ENCODE measurements around the gene TJP1. TPM values are rescaled to one million over a fixed set of nuclear protein-coding genes. Genes with fewer than 3 reads are reported as not detected.
"Not testable (repeated sequence)": the region's sequence is repeated elsewhere in the genome, so short reads cannot be mapped to it uniquely, and the experiment has no call there.

The TJP1 gene
- total RNA-seq, 1 experiment from 2014 or later = 21.9 TPM

DNA sequence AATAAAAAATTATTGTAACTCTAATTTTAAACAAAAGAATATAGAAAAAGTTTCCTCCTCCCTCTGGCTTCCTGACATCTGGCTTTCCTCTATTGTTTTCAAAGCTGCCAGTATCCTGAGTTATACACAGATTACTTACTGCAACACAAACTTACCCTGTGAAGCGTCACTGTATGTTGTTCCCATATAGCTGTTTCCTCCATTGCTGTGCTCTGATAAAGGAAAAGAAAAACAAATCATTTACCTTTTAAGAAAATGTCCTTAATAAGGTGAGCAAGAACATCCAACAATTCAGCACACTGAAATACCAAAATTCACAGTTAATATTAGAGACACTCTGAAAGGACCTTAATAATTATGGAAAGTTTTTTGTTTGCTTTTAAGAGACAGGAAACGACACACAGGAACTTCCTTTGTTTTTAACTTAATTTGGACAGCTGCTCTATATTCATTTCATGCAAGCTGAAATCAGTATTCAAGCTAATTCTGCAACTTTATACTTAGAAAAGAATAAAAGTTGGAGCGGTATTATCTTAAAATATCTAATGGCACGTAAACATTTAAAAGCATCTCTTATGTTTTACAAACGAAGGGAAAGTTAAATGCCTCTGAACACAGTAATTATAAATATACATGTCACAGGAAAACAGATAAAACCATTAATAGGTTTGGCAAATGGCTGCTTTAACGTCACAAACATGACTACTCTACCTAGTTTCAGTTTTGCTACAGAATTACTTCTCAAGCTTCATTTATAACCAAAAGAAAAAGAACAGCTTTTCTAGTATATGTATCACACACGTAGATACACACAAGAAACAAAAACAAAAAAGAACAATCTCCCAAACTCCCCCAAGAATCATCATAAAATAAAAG lies 21.5 kb downstream of the TJP1 start:
- no peak for DNase-seq (ENCODE audit: low read depth)

DNA sequence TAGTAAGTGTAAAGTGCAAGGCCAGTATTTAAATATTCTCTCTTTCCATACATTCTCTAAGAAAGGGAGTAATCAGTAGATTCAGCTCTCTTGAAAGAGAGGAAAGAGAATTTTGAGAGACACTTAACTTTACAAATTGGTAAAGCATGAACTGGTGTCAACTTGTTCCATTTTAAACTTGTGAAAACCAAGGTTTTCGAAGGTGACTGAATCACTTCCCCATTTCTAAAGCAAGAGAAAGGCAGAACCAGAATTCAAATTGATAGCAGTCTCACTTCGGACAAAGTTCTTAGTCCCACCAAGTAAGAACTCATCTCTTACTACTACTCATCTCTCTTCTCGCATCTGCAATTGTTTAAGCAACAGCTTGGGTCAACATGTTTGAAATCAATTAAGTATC lies 22.4 kb downstream of the TJP1 start:
- no peak for DNase-seq (ENCODE audit: low read depth)

DNA sequence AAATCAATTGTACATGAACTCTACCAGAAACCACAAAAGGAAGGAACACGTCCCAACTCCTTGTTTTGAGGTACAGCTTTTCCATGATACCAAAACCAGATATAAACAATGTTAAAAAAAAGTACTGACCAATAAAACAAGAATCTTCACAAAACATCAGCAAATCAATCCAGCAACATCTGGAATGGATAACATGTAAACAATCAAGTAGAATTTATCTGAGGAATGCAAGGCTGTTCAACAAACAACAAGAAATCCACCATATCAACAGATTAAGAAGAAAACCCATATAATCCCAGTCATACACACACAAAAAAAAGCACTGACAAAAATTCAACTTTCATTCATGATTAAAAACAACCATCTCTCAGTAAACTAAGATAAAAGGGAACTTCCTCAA lies 26.7 kb downstream of the TJP1 start:
- no peak for DNase-seq (ENCODE audit: low read depth)

DNA sequence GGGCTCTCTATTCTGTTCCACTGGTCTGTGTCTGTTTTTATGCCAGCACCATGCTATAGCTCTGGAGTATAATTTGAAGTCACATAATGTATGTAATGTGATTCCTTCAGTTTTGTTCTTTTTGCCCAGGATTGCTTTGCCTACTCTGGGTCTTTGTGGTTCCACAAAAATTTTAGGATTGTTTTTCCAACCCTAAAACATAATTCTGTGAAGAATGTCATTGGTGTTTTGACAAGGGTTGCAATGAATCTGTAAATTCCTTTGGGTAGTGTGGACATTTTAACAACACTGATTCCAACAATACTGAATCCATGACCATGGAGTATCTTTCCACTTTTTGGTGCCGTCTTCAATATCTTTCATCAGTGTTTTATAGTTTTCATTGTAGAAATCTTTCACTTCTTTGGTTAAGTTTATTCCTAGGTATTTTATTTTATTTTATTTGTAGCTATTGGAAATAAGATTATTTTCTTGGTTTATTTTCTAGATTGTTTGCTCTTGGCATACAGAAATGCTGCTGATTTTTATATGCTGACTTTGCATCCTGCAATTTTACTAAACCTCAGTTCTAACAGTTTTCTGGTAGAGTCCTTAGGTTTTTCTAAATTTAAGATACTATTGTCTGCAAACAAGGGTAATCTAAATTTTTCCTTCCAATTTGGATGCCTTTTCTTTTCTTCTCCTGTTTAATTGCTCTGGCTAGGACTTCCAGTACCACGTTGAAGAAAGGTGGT lies 29.7 kb downstream of the TJP1 start:
- no peak for DNase-seq (ENCODE audit: low read depth)

DNA sequence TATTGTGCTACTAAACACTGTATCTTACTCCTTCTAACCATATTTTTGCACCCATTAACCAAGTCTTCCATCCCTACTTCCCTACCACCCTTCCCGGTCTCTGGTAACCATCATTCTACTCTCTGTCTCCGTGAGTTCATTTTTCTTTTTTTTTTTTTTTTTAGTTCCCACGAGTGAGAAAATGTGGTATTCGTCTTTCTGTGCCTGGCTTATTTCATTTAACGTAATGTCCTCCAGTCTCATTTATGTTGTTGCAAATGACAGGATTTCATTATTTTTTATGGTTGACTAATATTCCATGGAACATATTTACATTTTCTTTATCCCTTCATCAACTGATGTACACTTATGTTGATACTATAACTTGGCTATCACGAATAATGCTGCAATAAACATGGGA lies 31.7 kb downstream of the TJP1 start:
- no peak for DNase-seq (ENCODE audit: low read depth)

DNA sequence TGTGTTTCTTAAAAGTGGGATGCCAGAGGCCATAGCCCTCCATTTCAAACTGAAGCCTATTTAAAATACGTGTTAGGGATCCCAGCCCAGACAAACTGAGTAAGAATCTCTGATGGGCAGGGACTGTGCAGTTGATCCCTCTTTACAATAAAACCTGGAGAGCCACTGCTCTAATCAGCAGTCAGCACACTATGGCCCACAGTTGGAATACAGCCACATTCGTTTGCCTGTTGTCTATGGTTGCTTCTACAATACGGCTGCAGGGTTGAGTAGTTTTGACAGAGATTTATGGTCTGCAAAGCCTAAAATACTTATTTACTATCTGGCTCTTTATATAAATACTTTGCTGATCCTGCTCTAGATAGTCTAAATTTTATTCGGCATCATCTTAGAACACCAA lies 32.4 kb downstream of the TJP1 start:
- DNase-seq (ENCODE audit: low read depth) = no peak

DNA sequence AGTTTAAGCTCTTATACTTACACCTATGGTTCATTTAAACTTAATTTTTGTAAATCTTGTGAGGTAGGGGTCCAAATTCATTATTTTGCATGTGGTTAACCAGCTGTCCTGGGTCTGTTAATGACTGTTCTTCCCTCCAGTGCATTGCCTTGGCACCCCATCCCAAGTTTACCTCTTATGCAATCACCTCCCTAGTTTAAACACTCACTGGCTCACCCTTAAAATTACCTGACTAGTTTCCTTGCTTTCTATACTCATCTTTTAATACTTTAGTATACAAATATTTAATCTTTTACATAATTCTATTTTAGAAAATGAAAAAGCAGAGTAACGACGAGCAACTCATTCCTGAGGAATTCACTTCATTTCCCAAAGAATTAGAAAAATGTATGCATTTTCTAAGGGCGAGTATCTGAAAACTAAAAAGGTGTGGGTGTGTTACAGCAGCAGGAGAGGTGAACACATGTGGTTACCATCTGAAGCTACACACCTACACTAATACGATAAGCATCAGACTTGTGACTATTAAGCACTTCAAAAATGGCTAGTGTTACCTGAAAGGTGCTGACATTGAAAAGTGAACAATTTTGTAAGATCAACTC lies 33.7 kb downstream of the TJP1 start:
- DNase-seq (ENCODE audit: low read depth) = no peak

DNA sequence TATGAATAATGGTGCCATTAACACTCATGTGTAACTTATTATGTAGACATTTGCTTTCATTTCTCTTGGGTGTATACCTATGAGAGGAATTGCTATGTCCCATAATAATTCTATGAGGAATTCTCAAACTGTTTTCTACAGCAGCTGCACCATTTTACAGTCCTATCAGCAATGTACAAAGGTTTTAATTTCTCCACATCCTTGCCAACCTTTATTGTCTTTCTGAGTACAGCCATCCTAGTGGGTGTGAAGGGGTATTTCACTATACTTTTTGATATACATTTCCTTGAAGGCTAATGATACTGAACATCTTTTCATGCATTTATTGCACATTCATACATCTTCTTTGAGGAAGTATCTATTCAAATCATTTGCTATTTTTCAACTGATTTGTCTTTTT lies 34.5 kb downstream of the TJP1 start:
- DNase-seq (ENCODE audit: low read depth) = no peak

DNA sequence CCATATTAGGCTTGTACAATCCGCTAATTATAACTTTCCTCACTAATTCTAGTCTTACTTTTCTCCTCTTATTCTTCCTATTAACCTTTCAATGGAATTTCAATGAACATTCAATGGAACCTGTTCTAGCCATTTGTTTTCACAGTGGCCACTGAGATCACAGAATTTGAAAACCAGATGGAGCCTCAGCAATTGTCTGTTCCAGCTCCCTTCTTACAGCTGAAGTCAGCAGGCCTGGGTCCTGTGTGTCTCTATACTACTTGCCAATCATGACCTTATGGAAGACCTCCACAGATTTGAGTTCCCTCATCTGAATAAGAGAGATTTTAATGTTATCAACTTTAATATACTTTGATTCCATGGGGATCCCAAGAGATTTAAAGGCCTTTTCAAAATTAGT lies 36.6 kb downstream of the TJP1 start:
- no peak for DNase-seq (ENCODE audit: low read depth)

DNA sequence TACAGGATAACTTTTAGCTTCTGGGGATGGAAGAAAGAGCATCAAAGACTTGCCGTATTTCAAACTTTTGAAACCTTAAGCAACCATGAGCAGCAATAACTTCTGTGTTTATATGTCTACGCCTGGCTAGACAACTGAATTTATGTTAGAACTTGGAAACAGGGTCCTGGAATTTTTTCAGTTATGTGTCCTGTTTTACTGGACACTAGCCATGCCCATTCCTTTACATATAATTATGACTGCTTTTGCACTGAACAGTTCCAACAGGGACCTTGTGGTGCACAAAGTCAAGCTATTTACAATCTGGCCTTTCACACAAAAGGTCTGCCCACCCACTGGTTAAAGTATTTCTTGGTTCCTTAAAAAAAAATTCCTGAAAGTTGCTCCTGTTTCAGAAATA lies 37.1 kb downstream of the TJP1 start:
- no peak for DNase-seq (ENCODE audit: low read depth)

DNA sequence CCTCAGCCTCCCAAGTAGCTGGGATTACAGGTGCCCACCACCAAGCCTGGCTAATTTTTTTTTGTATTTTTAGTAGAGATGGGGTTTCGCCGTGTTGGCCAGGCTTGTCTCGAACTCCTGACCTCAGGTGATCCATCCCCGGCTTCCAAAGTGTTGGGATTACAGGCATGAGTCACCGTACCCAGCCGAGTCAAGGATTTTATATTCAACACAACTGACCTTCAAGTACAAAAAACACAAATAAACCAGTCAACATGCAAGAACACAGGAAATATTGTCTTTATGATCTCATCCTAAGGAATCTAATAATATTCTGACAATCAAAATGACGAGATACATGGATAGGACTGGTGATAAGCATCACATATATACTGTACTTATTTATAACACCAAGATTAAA lies 37.9 kb downstream of the TJP1 start:
- DNase-seq (ENCODE audit: low read depth) = no peak

DNA sequence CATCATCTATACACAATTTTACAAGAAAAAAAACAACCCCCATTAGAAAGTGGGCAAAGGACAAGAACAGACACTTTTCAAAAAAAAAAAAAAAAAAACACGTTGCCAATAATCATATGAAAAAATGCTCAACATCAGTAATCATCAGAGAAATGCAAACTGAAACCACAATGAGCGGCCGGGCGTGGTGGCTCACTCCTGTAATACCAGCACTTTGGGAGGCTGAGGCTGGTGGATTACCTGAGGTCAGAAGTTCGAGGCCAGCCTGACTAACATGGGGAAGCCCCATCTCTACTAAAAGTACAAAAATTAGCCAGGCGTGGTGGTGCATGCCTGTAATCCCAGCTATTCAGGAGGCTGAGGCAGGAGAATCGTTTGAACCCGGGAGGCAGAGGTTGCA lies 39.5 kb downstream of the TJP1 start:
- DNase-seq (ENCODE audit: low read depth) = not testable (repeated sequence)

DNA sequence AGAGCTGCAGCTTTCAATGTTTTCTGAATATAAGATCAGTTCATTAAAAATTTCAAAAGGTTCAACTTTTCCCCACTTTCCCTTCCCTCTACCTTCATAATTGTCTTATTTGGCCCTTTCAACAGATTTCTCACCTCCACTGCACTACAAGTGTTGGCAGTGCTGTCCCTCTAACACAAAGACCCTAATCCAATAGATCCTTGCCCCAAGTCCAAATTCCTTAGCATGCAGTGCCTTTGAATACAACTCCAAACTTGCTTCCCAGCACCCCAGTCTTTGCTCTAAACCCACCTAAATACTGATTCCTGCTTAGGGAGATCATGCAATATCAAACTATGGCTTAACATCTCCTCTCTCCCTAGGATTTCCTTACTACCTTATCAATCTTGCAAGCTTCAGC lies 43.9 kb downstream of the TJP1 start:
- DNase-seq (ENCODE audit: low read depth) = no peak

DNA sequence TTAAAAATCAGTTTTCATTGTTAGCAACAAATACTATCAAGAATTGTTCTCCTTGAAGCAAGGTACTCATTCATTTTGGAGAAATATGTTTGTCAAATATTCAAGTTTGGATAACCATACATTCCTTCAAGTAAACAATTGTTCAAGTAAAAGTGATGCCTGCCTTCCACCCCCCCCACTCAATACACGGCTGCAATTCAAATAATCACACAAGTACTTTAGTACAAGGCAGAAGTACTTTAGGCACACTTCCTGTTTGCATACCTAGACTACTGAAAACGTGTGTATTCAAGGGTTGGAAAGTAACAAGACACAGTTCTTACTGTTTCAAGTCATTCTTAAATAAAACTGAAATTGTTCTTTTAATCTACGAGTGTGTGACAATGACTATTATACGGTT lies 45.4 kb downstream of the TJP1 start:
- DNase-seq (ENCODE audit: low read depth) = no peak

DNA sequence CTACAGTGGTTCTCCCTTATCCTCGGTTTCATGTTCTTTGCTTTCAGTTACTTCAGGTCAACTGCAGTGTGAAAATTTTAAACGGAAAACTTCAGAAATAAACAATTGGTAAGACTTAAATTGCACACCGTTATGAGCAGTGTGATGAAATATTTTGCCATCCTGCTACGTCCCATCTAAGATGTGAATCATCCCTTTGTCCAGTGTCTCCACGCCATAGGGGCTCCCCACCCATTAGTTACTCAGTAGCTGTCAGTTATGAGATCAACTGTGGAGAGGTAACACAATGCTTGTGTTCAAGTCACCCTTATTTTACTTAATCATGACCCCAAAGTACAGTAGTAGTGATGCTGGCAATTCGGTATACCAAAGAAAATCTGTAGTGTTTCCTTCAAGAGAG lies 47.4 kb downstream of the TJP1 start:
- DNase-seq (ENCODE audit: low read depth) = peak; percentile 77

DNA sequence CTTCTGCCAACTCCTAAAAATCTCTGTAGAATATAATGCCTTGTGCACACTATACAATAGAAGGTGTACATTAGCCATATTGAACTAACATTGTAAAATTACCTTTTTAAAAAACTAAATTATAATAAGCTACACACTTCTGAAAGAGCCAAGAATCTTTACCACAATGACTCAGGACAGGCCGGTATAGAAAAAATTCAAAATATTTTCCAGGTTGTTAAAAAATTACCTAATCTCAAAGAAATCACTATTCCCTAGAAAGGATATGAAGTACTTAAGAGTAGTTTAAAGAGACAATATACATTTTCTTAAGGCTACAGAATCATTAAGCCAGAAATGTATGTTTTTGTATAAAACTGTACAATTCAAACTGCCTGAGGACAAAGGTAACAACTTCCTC lies 48.5 kb downstream of the TJP1 start:
- peak; percentile 16 for DNase-seq (ENCODE audit: low read depth)

DNA sequence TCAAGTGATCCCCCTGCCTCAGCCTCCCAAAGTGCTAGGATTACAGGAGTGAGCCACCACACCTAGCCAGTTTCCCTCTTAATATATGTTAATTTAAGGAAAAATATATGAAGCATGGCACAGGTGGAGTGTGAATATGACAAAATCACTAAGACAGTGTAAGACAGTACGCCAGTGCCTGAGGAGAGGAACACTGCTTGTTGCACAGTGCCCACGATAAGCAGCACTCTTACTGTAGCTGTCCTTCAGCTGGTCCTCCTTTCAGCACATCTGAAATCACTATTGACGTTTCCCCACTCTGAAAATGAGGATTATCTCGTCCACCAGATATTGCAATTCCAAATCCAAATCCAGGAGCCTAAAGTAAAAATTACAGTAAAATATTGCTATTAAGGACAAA lies 49.3 kb downstream of the TJP1 start:
- no peak for DNase-seq (ENCODE audit: low read depth)

DNA sequence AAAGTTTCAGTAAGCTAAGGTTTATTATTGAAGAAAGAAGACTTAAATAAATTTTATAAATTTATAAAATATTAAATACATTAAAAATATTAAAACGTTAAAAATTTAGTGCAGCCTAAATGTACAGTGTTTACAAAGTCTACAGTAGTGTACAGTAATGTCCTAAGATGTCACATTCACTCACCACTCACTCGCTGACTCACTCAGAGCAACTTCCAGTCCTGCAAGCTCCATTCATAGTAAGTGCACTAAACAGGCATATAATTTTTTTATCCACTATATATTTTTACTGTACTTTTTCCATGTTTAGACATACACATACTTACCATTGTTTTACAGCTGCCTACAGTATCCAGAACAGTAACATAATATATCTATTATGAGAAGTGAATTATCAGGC lies 51.5 kb downstream of the TJP1 start:
- peak; percentile 25 for DNase-seq (ENCODE audit: low read depth)

DNA sequence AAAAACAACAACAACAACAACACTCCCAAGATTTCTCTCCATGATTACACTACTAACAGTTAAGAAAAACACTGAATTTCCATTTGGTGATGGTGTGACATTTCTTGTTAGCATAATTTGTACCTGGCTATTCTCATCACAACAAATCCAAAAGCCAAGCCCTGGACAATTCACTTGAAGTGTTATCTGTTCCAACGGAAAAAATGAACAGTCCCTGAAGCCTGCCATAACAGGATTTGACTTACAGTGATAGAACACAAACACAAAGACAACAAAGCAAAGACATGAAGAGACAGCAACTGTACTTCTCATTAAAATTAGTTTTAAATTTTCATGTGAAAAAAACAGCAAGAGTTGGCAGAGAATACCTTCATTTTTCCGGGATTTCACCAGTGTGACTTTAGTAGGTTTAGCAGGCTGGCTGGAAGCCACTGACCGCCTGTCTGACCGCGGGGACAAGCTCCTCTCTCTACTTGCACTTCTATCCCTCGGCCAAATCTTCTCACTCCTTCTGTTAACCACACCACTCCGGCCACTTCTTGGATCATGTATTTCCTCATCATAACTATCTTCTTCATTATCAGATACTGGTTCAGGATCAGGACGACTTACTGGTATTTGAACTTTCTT lies 56.3 kb downstream of the TJP1 start:
- DNase-seq (ENCODE audit: low read depth) = no peak

DNA sequence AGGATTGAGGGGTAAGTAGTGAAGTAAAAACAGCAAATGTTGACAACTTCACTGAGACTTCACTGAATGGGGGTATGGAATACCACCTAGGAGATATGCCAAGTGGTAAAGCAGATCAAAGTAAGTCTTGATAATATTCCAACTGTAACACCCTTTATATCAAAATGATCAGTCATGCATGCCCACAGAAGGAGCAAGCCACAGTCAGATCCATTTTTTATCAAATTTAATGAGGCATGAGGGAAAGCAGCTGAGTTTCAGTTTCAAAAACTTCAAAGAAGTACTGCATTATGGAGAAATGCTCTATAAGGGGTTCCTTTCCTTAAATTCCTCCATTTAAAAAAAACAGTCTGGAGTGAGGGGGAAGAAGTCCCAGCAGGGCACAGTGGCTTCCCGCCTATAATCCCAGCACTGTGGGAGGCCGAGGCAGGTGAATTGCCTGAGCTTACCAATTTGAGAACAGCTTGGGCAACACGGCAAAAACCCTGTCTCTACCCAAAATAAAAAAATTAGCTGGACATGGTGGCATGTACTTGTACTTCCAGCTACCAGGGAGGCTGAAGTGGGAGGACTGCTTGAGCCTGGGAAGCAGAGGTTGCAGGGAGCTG lies 56.9 kb downstream of the TJP1 start:
- DNase-seq (ENCODE audit: low read depth) = no peak

DNA sequence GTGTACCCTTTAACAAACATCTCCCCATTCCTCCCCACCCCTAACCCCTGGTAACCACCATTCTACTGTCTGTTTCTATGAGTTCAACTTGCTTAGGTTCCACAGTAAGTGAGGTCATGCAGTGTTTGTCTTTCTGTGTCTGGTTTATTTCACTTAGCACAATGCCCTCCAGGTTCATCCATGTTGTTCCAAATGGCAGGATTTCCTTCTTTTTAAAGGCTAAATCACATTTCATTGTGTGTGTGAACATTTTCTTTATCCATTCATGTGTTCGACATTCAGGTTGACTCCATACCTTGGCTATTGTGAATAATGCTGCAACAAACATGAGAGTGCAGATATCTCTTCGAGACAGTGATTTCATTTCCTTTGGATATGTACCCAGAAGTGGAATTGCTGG lies 62.7 kb downstream of the TJP1 start:
- no peak for DNase-seq (ENCODE audit: low read depth)

Data from HT1080 (cell line).